HG03103 (cell line): ENCODE data around the gene FEZF2.

Source experiments
- ATAC-seq: cut with Tn5 transposase; IDR thresholded peaks from one replicate; pipeline ENCODE4 v1.9.1; 2021; ENCODE audit warnings: low read depth; ENCODE audit not compliant: unreplicated experiment

FEZF2 gene

GRCh38 chr3:62373714-62374333, 474 bp upstream of the FEZF2 start:
- ATAC-seq, result no peak

GRCh38 chr3:62372621-62373041, 719 bp downstream of the FEZF2 start:
- ATAC-seq, result no peak

- ATAC-seq, result no peak
Observed at GRCh38 chr3:62371720-62372591, 1.4 kb downstream of the FEZF2 start.

GRCh38 chr3:62370858-62371719, 2.3 kb downstream of the FEZF2 start:
- no peak for ATAC-seq

GRCh38 chr3:62370112-62370857, 3.1 kb downstream of the FEZF2 start:
- no peak for ATAC-seq

GRCh38 chr3:62369476-62369743, 3.9 kb downstream of the FEZF2 start:
- no peak for ATAC-seq

GRCh38 chr3:62368705-62369475, 4.5 kb downstream of the FEZF2 start:
- ATAC-seq, result no peak

GRCh38 chr3:62368290-62368704, 5.1 kb downstream of the FEZF2 start:
- no peak for ATAC-seq

GRCh38 chr3:62367763-62368195, 5.6 kb downstream of the FEZF2 start:
- ATAC-seq, result no peak

- no peak for ATAC-seq
Observed at GRCh38 chr3:62366126-62366484, 7.2 kb downstream of the FEZF2 start.

GRCh38 chr3:62365391-62366125, 7.8 kb downstream of the FEZF2 start:
- no peak for ATAC-seq

- ATAC-seq, result no peak
Observed at GRCh38 chr3:62364191-62364590, 9.2 kb downstream of the FEZF2 start.

GRCh38 chr3:62363275-62363674, 10.1 kb downstream of the FEZF2 start:
- ATAC-seq, result no peak

- no peak for ATAC-seq
Observed at GRCh38 chr3:62361824-62362223, 11.5 kb downstream of the FEZF2 start.

GRCh38 chr3:62361261-62361660, 12.1 kb downstream of the FEZF2 start:
- peak; percentile 59 for ATAC-seq

GRCh38 chr3:62359531-62359930, 13.8 kb downstream of the FEZF2 start:
- ATAC-seq, result no peak

GRCh38 chr3:62356356-62356755, 17.0 kb downstream of the FEZF2 start:
- ATAC-seq, result no peak

GRCh38 chr3:62355703-62356102, 17.6 kb downstream of the FEZF2 start:
- ATAC-seq, result no peak

GRCh38 chr3:62343755-62344154, 29.6 kb downstream of the FEZF2 start:
- no peak for ATAC-seq
